Trophoblast cell (in vitro differentiated cells and primary cell): ENCODE data around the gene ANO2.

Source experiments
- DNase-seq, 2 donors: peaks; one replicate each; pipeline ENCODE4 v3.0.0-alpha.2; 2016
- H2AFZ ChIP-seq: 2 replicates; pipeline ENCODE4 v1.6.1; 2013; ENCODE audit warnings: low read length, moderate library complexity, mild to moderate bottlenecking; ENCODE audit not compliant: insufficient read depth, poor library complexity
- H2AK5ac ChIP-seq: 2 replicates; pipeline ENCODE4 v1.6.1; 2013; ENCODE audit warnings: mild to moderate bottlenecking, low read length
- H2BK120ac ChIP-seq: 2 replicates; pipeline ENCODE4 v1.6.1; 2013; ENCODE audit warnings: low read length, mild to moderate bottlenecking, moderate library complexity; ENCODE audit not compliant: insufficient read depth, poor library complexity
- H2BK12ac ChIP-seq: 2 replicates; pipeline ENCODE4 v1.6.1; 2013; ENCODE audit warnings: mild to moderate bottlenecking, low read length, moderate library complexity
- H2BK5ac ChIP-seq: 2 replicates; pipeline ENCODE4 v1.6.1; 2013; ENCODE audit warnings: low read length, low read depth, moderate library complexity, mild to moderate bottlenecking; ENCODE audit not compliant: poor library complexity
- H3K14ac ChIP-seq: 2 replicates; pipeline ENCODE4 v1.6.1; 2013; ENCODE audit warnings: mild to moderate bottlenecking, low read length
- H3K18ac ChIP-seq: 2 replicates; pipeline ENCODE4 v1.6.1; 2013; ENCODE audit warnings: mild to moderate bottlenecking, low read length
- H3K23ac ChIP-seq: 2 replicates; pipeline ENCODE4 v1.6.1; 2013; ENCODE audit warnings: low read length
- H3K27ac ChIP-seq: 2 replicates; pipeline ENCODE4 v1.5.1; 2013; ENCODE audit warnings: low read depth, mild to moderate bottlenecking, inconsistent platforms, low read length, moderate library complexity
- H3K27me3 ChIP-seq: 2 replicates; pipeline ENCODE4 v1.6.1; 2013; ENCODE audit warnings: inconsistent platforms, mild to moderate bottlenecking, low read length, moderate library complexity; ENCODE audit not compliant: insufficient read depth
- H3K36me3 ChIP-seq, 2 experiments: 1 replicate in 1 of 2; 2 replicates in 1 of 2; pipeline ENCODE4 v1.6.1; 2013; ENCODE audit warnings: low read length in 2 of 2, mild to moderate bottlenecking in 2 of 2, moderate library complexity in 1 of 2; ENCODE audit not compliant: insufficient read depth in 2 of 2, control insufficient read depth in 1 of 2
- H3K4ac ChIP-seq: 2 replicates; pipeline ENCODE4 v1.6.1; 2013; ENCODE audit warnings: low read depth, mild to moderate bottlenecking, low read length, moderate library complexity
- H3K4me1 ChIP-seq, 2 experiments: 1 replicate in 1 of 2; 2 replicates in 1 of 2; pipeline ENCODE4 v1.6.1; 2013; ENCODE audit warnings: low read length in 2 of 2, mild to moderate bottlenecking in 2 of 2, moderate library complexity in 1 of 2; ENCODE audit not compliant: insufficient read depth in 2 of 2, control insufficient read depth in 1 of 2
- H3K4me2 ChIP-seq: 2 replicates; pipeline ENCODE4 v1.6.1; 2013; ENCODE audit warnings: inconsistent platforms, mild to moderate bottlenecking, low read length, moderate library complexity
- H3K4me3 ChIP-seq: 2 replicates; pipeline ENCODE4 v1.5.1; 2013; ENCODE audit warnings: mild to moderate bottlenecking, low read depth, low read length, inconsistent platforms
- H3K79me1 ChIP-seq: one replicate; pipeline ENCODE4 v1.6.1; 2013; ENCODE audit warnings: low read length
- H3K79me2 ChIP-seq: 2 replicates; pipeline ENCODE4 v1.6.1; 2013; ENCODE audit warnings: low read length, mild to moderate bottlenecking; ENCODE audit not compliant: control insufficient read depth, insufficient read depth, poor library complexity
- H3K9ac ChIP-seq: 2 replicates; pipeline ENCODE4 v1.6.1; 2013; ENCODE audit warnings: mild to moderate bottlenecking, low read length
- H3K9me3 ChIP-seq: 2 replicates; pipeline ENCODE4 v1.6.1; 2013; ENCODE audit warnings: low read depth, mild to moderate bottlenecking, control low read depth, inconsistent platforms, low read length; ENCODE audit not compliant: insufficient read depth
- H4K12ac ChIP-seq: 2 replicates; pipeline ENCODE4 v1.6.1; 2013; ENCODE audit warnings: low read depth, mild to moderate bottlenecking, low read length, moderate library complexity
- H4K8ac ChIP-seq: 2 replicates; pipeline ENCODE4 v1.6.1; 2013; ENCODE audit warnings: low read depth, mild to moderate bottlenecking, low read length, moderate library complexity
- H4K91ac ChIP-seq: one replicate; pipeline ENCODE4 v1.6.1; 2013; ENCODE audit warnings: low read depth, mild to moderate bottlenecking, low read length, moderate library complexity
- WGBS: extraction: QIAGEN DNeasy Blood & Tissue Kit; methylation state at CpG from one replicate; pipeline ENCODE4 v1.1.7; 2013; ENCODE audit warnings: missing lambda C conversion rate; ENCODE audit not compliant: insufficient read length, insufficient coverage; ENCODE audit errors: extremely low coverage; 5-methylcytosine and 5-hydroxymethylcytosine counted together

The ANO2 gene

GRCh38 chr12:5817246-5817645 lies 127.8 kb downstream of the ANO2 start:
- no peak overlapping the region for H3K18ac ChIP-seq
- WGBS: no CpG with 5 or more reads among the region's 4 CpGs

GRCh38 chr12:5809586-5809985 lies 135.5 kb downstream of the ANO2 start:
- H2BK5ac ChIP-seq: no peak overlapping the region
- H2AK5ac ChIP-seq: no peak overlapping the region
- no peak overlapping the region for H3K4ac ChIP-seq
- no peaks in the 10 kb centered on the region for H3K4me1 ChIP-seq
- no peak overlapping the region for H4K91ac ChIP-seq
- no peaks in the 10 kb centered on the region for H3K79me1 ChIP-seq
- no peak overlapping the region for H3K4me2 ChIP-seq
- no peak overlapping the region for H2BK12ac ChIP-seq
- H2BK120ac ChIP-seq: no peak overlapping the region
- H3K14ac ChIP-seq: no peak overlapping the region
- H3K36me3 ChIP-seq: no peaks in the 10 kb centered on the region
- H3K9ac ChIP-seq: no peak overlapping the region
- no CpG with 5 or more reads among the region's 9 CpGs for WGBS
- no peak overlapping the region for H4K12ac ChIP-seq
- no peaks in the 10 kb centered on the region for H3K79me2 ChIP-seq
- H3K27ac ChIP-seq: no peak overlapping the region
- no peak overlapping the region for H3K18ac ChIP-seq
- H3K23ac ChIP-seq: no peak overlapping the region
- DNase-seq: no peak
- no peak overlapping the region for H4K8ac ChIP-seq
- no peaks in the 10 kb centered on the region for H3K27me3 ChIP-seq
- H3K4me3 ChIP-seq: no peak overlapping the region
- H2AFZ ChIP-seq: no peak overlapping the region
- peaks cover 2% of the 10 kb centered on the region for H3K9me3 ChIP-seq

More at GRCh38 chr12:5817246-5817645, 127.8 kb downstream of the ANO2 start:
- H3K4me2 ChIP-seq: no peak overlapping the region
- H3K4me3 ChIP-seq: no peak overlapping the region
- no peak overlapping the region for H2AK5ac ChIP-seq
- H3K27ac ChIP-seq: no peak overlapping the region
- H2AFZ ChIP-seq: no peak overlapping the region
- H2BK5ac ChIP-seq: no peak overlapping the region
- no peaks in the 10 kb centered on the region for H3K79me1 ChIP-seq
- no peak overlapping the region for H4K91ac ChIP-seq
- no peak overlapping the region for H3K23ac ChIP-seq
- H2BK12ac ChIP-seq: no peak overlapping the region
- H3K27me3 ChIP-seq: no peaks in the 10 kb centered on the region
- no peak overlapping the region for H4K12ac ChIP-seq
- H3K36me3 ChIP-seq: no peaks in the 10 kb centered on the region
- no peaks in the 10 kb centered on the region for H3K4me1 ChIP-seq
- no peak overlapping the region for H3K9ac ChIP-seq
- H3K14ac ChIP-seq: no peak overlapping the region
- no peaks in the 10 kb centered on the region for H3K79me2 ChIP-seq
- no peak overlapping the region for H3K4ac ChIP-seq
- no peak overlapping the region for H4K8ac ChIP-seq
- DNase-seq: no peak
- no peak overlapping the region for H2BK120ac ChIP-seq
- peaks cover 4% of the 10 kb centered on the region for H3K9me3 ChIP-seq

- Histone ChIP-seq H2AK5ac (no peak overlapping the region), H3K23ac (no peak overlapping the region), H3K79me1 (no peaks in the 10 kb centered on the region), H3K9ac (no peak overlapping the region), H3K18ac (no peak overlapping the region), H3K79me2 (no peaks in the 10 kb centered on the region), H2BK12ac (no peak overlapping the region), H3K4me3 (no peak overlapping the region), H3K14ac (no peak overlapping the region), H4K12ac (no peak overlapping the region), H3K36me3 (no peaks in the 10 kb centered on the region), H3K4me1 (no peaks in the 10 kb centered on the region), H3K4me2 (no peak overlapping the region), H3K27ac (no peak overlapping the region), H4K91ac (no peak overlapping the region), H3K27me3 (no peaks in the 10 kb centered on the region), H4K8ac (no peak overlapping the region), H2BK120ac (no peak overlapping the region), H3K4ac (no peak overlapping the region), H2BK5ac (no peak overlapping the region), H2AFZ (no peak overlapping the region), H3K9me3 (peaks cover 2% of the 10 kb centered on the region)
- WGBS: no CpG with 5 or more reads among the region's 4 CpGs
- DNase-seq: no peak
Observed at GRCh38 chr12:5808981-5809380, 136.1 kb downstream of the ANO2 start.

GRCh38 chr12:5807514-5808219 lies 137.4 kb downstream of the ANO2 start:
- Histone ChIP-seq H3K23ac (no peak overlapping the region), H3K14ac (no peak overlapping the region), H2AK5ac (no peak overlapping the region), H2BK5ac (no peak overlapping the region), H3K27me3 (no peaks in the 10 kb centered on the region), H3K4me1 (no peaks in the 10 kb centered on the region), H3K79me2 (no peaks in the 10 kb centered on the region), H3K27ac (no peak overlapping the region), H4K91ac (no peak overlapping the region), H3K9me3 (peaks cover 2% of the 10 kb centered on the region), H4K8ac (no peak overlapping the region), H4K12ac (no peak overlapping the region), H3K79me1 (no peaks in the 10 kb centered on the region), H3K36me3 (no peaks in the 10 kb centered on the region), H3K4me2 (no peak overlapping the region), H3K4ac (no peak overlapping the region), H2BK120ac (no peak overlapping the region), H3K4me3 (no peak overlapping the region), H3K18ac (no peak overlapping the region), H2BK12ac (no peak overlapping the region), H2AFZ (no peak overlapping the region), H3K9ac (no peak overlapping the region)
- no peak for DNase-seq
- WGBS: no CpG with 5 or more reads among the region's 8 CpGs
